Liver (tissue), 9 donors: ENCODE data around the gene FOXN3. TPM values are rescaled to one million over a fixed set of nuclear protein-coding genes. Genes with fewer than 3 reads are reported as not detected.

Source experiments
- DNase-seq: peaks from one replicate; pipeline ENCODE4 v3.0.0-alpha.2; 2017; ENCODE audit warnings: low spot score
- H3K27ac ChIP-seq, 2 donors: one replicate each; pipeline ENCODE4 v1.7.0; 2013; ENCODE audit warnings: inconsistent platforms in 2 of 2, low read length in 2 of 2, control low read depth in 1 of 2, low read depth in 1 of 2, mild to moderate bottlenecking in 1 of 2
- H3K27me3 ChIP-seq, 4 donors: one replicate each; pipeline versions ENCODE4 v1.6.1 to v1.7.0; 2013; ENCODE audit warnings: low read length in 3 of 4, inconsistent platforms in 1 of 4, mild to moderate bottlenecking in 1 of 4, moderate library complexity in 1 of 4; ENCODE audit not compliant: control insufficient read depth in 4 of 4, insufficient read depth in 4 of 4
- H3K36me3 ChIP-seq, 4 donors: one replicate each; pipeline versions ENCODE4 v1.6.1 to v1.7.0; 2013; ENCODE audit warnings: low read length in 3 of 4, mild to moderate bottlenecking in 3 of 4, low read depth in 1 of 4, moderate library complexity in 1 of 4; ENCODE audit not compliant: control insufficient read depth in 4 of 4, insufficient read depth in 3 of 4
- H3K4me1 ChIP-seq, 4 donors: one replicate each; pipeline versions ENCODE4 v1.6.1 to v1.7.0; 2013; ENCODE audit warnings: low read length in 3 of 4, mild to moderate bottlenecking in 3 of 4, moderate library complexity in 1 of 4; ENCODE audit not compliant: control insufficient read depth in 4 of 4, insufficient read depth in 4 of 4
- H3K4me3 ChIP-seq, 3 donors: one replicate each; pipeline versions ENCODE4 v1.6.1 to v1.7.0; 2013; ENCODE audit warnings: low read length in 3 of 3, control low read depth in 1 of 3, low read depth in 1 of 3, mild to moderate bottlenecking in 1 of 3
- H3K9ac ChIP-seq, 2 donors: one replicate each; pipeline ENCODE4 v1.7.0; 2013; ENCODE audit warnings: low read length in 2 of 2, mild to moderate bottlenecking in 2 of 2, moderate library complexity in 2 of 2, control low read depth in 1 of 2, low read depth in 1 of 2
- H3K9me3 ChIP-seq, 4 donors: one replicate each; pipeline versions ENCODE4 v1.6.1 to v1.7.0; 2013; ENCODE audit warnings: low read length in 3 of 4; ENCODE audit not compliant: control insufficient read depth in 4 of 4
- EGR1 ChIP-seq, 2 donors: IDR thresholded peaks; 2 replicates each; pipeline ENCODE4 v1.6.1; 2016 to 2018; ENCODE audit warnings: antibody characterized with exemption in 2 of 2, low read depth in 2 of 2
- FOXA1 ChIP-seq: IDR thresholded peaks from 2 replicates; pipeline ENCODE4 v1.6.1; 2016; ENCODE audit warnings: antibody characterized with exemption
- FOXA2 ChIP-seq: IDR thresholded peaks from 2 replicates; pipeline ENCODE4 v1.6.1; 2016; ENCODE audit warnings: antibody characterized with exemption
- GABPA ChIP-seq, 2 donors: IDR thresholded peaks in 1 of 2; conservative IDR thresholded peaks in 1 of 2; 2 replicates each; pipeline ENCODE4 v1.6.1; 2016; ENCODE audit warnings: antibody characterized with exemption in 2 of 2, mild to moderate bottlenecking in 1 of 2, moderate library complexity in 1 of 2
- HNF4A ChIP-seq, 2 donors: conservative IDR thresholded peaks; 2 replicates each; pipeline ENCODE4 v1.6.1; 2016; ENCODE audit warnings: antibody characterized with exemption in 2 of 2, mild to moderate bottlenecking in 2 of 2
- HNF4G ChIP-seq: IDR thresholded peaks from 2 replicates; pipeline ENCODE4 v1.6.1; 2016; ENCODE audit warnings: antibody characterized with exemption
- JUND ChIP-seq, 2 donors: IDR thresholded peaks; 2 replicates each; pipeline ENCODE4 v1.6.1; 2016; ENCODE audit warnings: antibody characterized with exemption in 2 of 2
- NR2F2 ChIP-seq: IDR thresholded peaks from 2 replicates; pipeline ENCODE4 v1.6.1; 2016; ENCODE audit warnings: antibody characterized with exemption
- RAD21 ChIP-seq, 2 donors: IDR thresholded peaks; 2 replicates each; pipeline ENCODE4 v1.6.1; 2016; ENCODE audit warnings: antibody characterized with exemption in 2 of 2, mild to moderate bottlenecking in 2 of 2
- REST ChIP-seq: IDR thresholded peaks from 2 replicates; pipeline ENCODE4 v1.6.1; 2016; ENCODE audit warnings: antibody characterized with exemption, mild to moderate bottlenecking
- RXRA ChIP-seq, 2 donors: IDR thresholded peaks; 2 replicates each; pipeline ENCODE4 v1.6.1; 2017 to 2018; ENCODE audit warnings: antibody characterized with exemption in 2 of 2, mild to moderate bottlenecking in 1 of 2
- SP1 ChIP-seq: IDR thresholded peaks from 2 replicates; pipeline ENCODE4 v1.6.1; 2018; ENCODE audit warnings: antibody characterized with exemption, mild to moderate bottlenecking
- TAF1 ChIP-seq: conservative IDR thresholded peaks from 2 replicates; pipeline ENCODE4 v1.6.1; 2016; ENCODE audit warnings: antibody characterized with exemption, mild to moderate bottlenecking
- YY1 ChIP-seq: IDR thresholded peaks from 2 replicates; pipeline ENCODE4 v1.6.1; 2016; ENCODE audit warnings: antibody characterized with exemption, mild to moderate bottlenecking
- WGBS: extraction: QIAGEN DNeasy Blood & Tissue Kit; methylation state at CpG from one replicate; pipeline ENCODE4 v1.1.7; 2013; 5-methylcytosine and 5-hydroxymethylcytosine counted together
- polyA plus RNA-seq, 2 donors: library from polyadenylated mRNA; stranded (reverse) in 1 of 2; unstranded in 1 of 2; fragments of 200-250 nt in 1 of 2; fragments of >200 nt in 1 of 2; fragmentation: Nextera tagmentation in 1 of 2; extraction: Ambion mirVana in 1 of 2; gene quantifications; one replicate each; pipeline versions ENCODE4 v1.2.1 to v1.2.3, GENCODE V29; 2013 to 2015
- total RNA-seq, 2 donors: library from RNA; depleted of rRNA; stranded (reverse); fragments of >200 nt; gene quantifications; one replicate each; pipeline ENCODE4 v1.2.3, GENCODE V29; 2014
- TF ChIP-seq, protein P1 (sequence below): IDR thresholded peaks from 2 replicates; pipeline ENCODE4 v1.6.1; 2016; ENCODE audit warnings: antibody characterized with exemption
- TF ChIP-seq, protein P2 (sequence below): fragments of 150-350 bp; IDR thresholded peaks from 2 replicates; pipeline ENCODE4 v1.5.1; 2017; ENCODE audit warnings: improper control_type of control experiment, low read depth, low read length; ENCODE audit not compliant: missing input control
- TF ChIP-seq, protein P3 (sequence below): IDR thresholded peaks from 2 replicates; pipeline ENCODE4 v1.6.1; 2016; ENCODE audit warnings: antibody characterized with exemption
- TF ChIP-seq, protein P4 (sequence below): IDR thresholded peaks from 2 replicates; pipeline ENCODE4 v1.6.1; 2016; ENCODE audit warnings: antibody characterized with exemption
- donor health status: healthy.
- donor health status: healthy.
- donor health status: healthy.
- donor health status: healthy.
- donor health status: healthy.

The FOXN3 gene
- total and polyA plus RNA-seq, 4 donors = 17.8 to 44.8 (median 35.3) TPM

DNA sequence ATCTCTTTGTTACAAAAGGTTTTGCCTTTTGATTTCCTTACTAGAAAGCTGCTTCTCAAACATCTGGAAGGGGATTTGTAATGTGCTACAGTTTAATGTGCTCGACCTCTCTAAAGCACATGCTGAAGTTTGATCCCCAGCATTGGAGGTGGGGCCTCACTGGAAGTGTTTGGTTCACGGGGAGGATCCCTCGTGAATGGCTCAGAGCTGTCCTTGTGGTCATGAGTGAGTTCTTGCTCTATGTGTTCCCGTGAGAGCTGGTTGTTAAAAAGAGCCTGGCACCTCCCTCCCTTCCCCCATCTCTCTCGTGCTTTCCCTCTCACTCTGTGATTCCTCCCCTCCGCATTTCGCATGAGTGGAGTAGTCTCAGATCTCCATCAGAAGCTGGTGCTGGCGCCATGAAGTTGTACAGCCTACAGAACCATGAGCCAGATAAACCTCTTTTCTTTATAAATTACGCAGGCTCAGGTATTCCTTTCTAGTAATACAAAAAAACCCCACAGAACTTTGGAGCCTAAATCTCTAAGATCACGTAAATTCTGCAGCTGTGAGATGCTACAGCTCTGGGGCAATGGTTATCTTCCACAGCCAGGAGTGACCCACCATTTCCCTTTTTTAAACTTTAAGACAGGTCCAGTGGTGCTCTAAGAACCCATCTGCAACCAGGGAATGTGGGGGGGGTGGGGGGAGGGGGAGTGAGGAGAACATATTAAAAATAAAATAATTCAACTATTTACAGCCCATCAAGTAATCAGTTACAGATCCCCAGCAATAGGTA is 214.4 kb downstream of the FOXN3 start:
- WGBS = 93% methylated on average over 10 of the region's 10 CpGs
- H3K9ac ChIP-seq = no peak overlapping the region
- H3K27ac ChIP-seq = no peak overlapping the region
- TF ChIP-seq HNF4G (no peak), SP1 (no peak), HNF4A (conservative IDR thresholded peaks at IDR 0.05) (no peak), YY1 (no peak), GABPA (IDR thresholded peaks at IDR 0.05 in 1 of 2, conservative IDR thresholded peaks at IDR 0.05 in 1 of 2) (no peak), REST (no peak), NR2F2 (no peak), RAD21 (IDR thresholded peaks at IDR 0.05) (no peak), TAF1 (no peak), RXRA (IDR thresholded peaks at IDR 0.05) (no peak), JUND (IDR thresholded peaks at IDR 0.05) (no peak), FOXA1 (no peak), FOXA2 (no peak), EGR1 (IDR thresholded peaks at IDR 0.05; ENCODE audit: low read depth in 2 of 2) (no peak)
- TF ChIP-seq, protein P1, sequence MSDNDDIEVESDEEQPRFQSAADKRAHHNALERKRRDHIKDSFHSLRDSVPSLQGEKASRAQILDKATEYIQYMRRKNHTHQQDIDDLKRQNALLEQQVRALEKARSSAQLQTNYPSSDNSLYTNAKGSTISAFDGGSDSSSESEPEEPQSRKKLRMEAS = no peak
- TF ChIP-seq, protein P2, sequence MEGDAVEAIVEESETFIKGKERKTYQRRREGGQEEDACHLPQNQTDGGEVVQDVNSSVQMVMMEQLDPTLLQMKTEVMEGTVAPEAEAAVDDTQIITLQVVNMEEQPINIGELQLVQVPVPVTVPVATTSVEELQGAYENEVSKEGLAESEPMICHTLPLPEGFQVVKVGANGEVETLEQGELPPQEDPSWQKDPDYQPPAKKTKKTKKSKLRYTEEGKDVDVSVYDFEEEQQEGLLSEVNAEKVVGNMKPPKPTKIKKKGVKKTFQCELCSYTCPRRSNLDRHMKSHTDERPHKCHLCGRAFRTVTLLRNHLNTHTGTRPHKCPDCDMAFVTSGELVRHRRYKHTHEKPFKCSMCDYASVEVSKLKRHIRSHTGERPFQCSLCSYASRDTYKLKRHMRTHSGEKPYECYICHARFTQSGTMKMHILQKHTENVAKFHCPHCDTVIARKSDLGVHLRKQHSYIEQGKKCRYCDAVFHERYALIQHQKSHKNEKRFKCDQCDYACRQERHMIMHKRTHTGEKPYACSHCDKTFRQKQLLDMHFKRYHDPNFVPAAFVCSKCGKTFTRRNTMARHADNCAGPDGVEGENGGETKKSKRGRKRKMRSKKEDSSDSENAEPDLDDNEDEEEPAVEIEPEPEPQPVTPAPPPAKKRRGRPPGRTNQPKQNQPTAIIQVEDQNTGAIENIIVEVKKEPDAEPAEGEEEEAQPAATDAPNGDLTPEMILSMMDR = no peak
- TF ChIP-seq, protein P3, sequence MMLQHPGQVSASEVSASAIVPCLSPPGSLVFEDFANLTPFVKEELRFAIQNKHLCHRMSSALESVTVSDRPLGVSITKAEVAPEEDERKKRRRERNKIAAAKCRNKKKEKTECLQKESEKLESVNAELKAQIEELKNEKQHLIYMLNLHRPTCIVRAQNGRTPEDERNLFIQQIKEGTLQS = no peak
- TF ChIP-seq, protein P4, sequence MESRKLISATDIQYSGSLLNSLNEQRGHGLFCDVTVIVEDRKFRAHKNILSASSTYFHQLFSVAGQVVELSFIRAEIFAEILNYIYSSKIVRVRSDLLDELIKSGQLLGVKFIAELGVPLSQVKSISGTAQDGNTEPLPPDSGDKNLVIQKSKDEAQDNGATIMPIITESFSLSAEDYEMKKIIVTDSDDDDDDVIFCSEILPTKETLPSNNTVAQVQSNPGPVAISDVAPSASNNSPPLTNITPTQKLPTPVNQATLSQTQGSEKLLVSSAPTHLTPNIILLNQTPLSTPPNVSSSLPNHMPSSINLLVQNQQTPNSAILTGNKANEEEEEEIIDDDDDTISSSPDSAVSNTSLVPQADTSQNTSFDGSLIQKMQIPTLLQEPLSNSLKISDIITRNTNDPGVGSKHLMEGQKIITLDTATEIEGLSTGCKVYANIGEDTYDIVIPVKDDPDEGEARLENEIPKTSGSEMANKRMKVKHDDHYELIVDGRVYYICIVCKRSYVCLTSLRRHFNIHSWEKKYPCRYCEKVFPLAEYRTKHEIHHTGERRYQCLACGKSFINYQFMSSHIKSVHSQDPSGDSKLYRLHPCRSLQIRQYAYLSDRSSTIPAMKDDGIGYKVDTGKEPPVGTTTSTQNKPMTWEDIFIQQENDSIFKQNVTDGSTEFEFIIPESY = no peak
- peaks cover 0 to under 1% (median 0%) of the 10 kb centered on the region in 4 donors for H3K36me3 ChIP-seq
- no peaks in the 10 kb centered on the region for H3K4me1 ChIP-seq
- DNase-seq = no peak
- H3K9me3 ChIP-seq = no peaks in the 10 kb centered on the region
- no peaks in the 10 kb centered on the region for H3K27me3 ChIP-seq
- H3K4me3 ChIP-seq = no peak overlapping the region
